ENCODE measurements around the gene TNPO1.
"Not testable (repeated sequence)": the region's sequence is repeated elsewhere in the genome, so short reads cannot be mapped to it uniquely, and the experiment has no call there.

The TNPO1 gene

DNA sequence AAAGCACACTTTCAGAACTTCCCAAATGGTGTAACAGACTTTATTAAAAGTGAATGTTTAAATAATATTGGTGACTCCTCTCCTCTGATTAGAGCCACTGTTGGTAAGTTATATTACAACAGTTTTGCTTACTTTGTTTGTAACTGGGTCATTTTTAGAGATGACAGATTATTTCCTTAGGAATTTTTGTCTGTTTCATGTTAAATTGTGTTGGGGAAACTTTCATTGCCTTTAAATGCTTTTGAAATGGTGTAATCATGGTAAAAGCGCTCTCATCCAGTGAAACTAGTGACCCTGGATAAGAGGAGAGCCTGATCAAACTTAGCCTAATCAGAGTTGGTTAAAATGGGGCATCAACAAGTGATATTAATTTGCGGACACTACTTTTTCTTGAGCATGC lies 39.4 kb downstream of the TNPO1 start:
- no peak for DNase-seq

DNA sequence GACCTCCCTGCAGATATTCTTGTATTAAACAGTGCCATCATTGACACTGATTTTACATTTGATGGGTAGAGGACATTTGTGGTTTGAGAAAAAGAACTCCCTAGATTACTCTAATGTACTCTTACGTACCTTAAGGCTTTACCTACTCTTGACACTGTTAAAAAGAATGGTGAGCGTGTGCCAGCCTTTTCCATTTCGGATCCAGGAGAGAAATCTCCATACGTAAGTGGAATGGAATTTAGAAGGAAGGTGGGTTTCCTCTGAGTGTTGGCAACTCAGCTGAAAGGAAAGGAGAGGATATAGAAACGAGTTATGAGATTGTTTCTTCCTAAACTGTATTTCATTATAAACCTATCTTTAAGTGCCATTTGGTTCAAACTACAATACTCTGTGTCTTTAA lies 40.9 kb downstream of the TNPO1 start:
- no peak for DNase-seq

DNA sequence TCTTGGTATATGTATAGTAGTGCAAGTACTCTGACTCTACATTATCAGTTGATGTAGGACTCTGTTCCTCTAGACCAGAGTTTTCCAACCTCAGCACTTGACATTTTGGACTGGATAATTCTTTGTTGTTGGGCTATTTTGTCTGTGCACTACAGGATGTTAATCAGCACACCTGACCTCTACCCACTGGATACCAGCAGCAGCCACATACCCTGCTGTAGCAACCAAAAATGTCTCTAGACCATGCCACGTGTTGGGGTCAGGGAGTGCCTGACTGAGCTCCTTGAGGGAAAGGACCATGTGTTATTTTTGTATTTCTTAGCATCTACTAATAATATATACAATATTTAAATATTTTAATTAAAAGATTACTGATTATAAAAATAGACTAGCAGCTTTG lies 42.7 kb downstream of the TNPO1 start:
- DNase-seq = no peak

DNA sequence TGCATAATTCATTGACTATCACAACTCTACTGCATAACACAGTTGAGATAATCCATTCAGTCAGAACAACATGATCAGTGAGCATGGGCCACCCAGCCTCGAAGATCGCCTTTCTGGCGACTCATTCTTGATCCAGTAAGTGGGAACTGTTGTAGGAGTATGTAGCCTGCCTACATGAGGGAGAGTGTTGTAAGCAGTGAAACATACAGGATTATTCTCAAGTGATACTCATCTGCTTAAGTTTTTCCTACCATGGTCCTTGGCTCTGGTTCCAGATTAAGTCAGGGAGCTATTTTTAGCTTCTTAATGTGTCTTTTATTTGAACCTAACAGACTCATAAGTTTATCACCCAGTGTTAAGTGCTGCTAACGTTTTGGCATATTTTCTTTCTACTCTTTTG lies 44.0 kb downstream of the TNPO1 start:
- no peak for DNase-seq

DNA sequence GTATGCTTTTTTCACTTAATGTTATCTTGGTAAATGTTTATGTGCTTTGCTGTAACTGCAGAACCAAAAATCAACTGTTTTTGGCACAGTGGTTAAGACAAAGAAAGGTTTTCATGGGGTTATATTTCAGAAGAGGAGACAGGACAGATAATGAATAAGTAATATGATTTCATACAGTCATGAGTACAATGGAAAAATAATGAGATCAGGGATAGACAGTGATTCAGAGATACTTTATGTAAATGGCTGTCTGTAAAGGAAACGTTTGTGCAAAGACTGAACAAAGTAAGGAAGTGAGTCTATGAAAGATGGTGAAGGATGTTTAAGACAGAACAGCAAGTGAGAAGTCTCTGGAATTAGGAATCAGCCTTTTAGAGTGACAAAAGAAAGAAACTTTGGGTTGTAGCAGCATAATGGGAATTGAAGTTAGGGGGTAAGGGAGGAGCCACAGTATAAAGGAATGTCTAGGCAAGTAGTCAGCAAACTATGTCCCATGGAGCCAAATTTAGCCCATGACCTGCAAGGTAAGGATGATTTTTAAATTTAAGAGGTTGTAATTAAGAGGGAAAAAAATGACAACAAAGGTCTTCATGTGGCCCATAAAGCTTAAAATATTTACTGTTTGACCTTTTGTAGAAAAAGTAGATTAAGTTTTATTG lies 55.0 kb downstream of the TNPO1 start:
- no peak for DNase-seq

DNA sequence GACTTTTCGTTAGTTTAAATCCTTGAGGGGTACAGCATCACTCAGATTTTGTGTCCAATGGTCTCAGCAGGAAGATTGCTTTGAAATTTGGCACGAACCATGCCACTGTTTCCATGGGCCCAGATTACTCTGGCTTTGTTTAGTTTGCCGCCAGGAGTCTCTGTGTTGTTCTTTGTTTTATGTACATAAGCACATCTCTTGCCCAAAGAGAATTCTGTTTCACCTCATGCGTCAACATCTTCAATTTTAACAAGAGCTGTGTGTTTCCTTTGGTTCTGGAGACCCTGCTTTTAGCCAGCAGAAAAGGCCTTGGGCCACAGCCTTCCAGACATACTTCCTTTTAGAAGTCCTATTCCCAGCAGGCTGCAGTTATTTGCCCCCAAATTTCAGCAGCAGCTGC lies 62.4 kb downstream of the TNPO1 start:
- DNase-seq = no peak

DNA sequence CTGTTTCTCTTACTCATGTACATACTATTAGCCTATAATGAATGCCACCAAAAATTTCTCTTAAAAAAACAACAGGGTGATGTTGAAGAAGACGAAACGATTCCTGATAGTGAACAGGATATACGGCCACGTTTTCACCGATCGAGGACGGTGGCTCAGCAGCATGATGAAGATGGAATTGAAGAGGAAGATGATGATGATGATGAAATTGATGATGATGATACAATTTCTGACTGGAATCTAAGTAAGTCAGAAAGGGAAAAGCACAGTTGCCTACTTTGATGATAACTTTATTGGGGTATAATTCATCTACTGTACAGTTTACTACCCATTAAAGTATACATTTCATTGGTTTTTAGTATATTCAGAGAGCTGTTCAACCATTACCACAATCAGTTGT lies 66.5 kb downstream of the TNPO1 start:
- DNase-seq = no peak

DNA sequence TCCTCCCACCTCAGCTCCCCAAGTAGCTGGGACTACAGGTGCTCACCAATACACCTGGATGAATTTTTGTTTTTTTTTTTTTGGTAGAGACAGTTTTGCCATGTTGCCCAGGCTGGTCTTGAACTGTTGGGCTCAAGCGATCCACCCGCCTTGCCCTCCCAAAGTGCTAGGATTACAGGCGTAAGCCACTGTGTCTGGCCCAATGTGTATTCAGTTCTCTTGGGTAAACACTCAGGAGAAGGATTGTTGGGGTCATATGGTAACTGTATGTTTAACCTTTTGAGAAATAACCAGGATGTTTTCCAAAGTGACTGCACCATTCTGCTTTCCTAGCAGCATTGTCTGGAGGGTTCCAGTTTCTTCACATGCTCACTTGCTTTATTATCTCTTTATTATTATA lies 67.4 kb downstream of the TNPO1 start:
- DNase-seq = no peak

DNA sequence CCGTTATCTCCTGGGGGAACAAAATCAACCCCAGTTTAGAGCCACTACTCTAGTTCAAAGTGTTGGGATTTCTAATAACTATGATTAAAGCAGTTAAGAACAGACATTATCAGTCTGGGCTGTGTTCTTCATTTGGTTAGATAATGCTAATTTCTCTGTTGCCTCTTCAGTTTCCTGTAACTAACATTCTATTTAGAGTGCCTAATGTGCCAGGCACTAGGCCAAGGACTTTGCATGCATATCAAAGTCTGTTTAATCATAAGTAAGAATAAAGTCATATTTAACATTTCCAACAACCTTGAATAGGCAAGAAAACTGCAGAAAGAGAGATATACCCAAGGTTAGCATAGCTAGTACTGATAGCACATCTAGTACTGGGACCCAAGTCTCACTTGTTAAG lies 68.4 kb downstream of the TNPO1 start:
- DNase-seq = no peak

DNA sequence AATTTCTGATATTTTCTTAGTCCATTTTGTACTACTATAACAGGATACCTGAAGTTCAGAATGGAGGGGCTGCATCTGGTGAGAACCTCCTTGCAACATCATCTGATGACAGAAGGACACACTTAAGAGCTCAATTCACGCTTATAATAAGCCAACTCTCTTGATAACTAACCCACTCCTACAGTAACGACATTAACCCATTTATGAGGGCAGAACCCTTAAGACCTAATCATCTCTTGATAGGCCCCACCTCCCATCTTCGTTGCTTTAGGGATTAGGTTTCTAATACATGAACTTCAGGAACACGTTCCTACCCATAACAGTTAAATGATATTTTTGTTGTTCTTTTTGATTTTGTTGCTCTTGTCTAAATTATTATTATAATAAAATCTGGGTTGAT lies 69.4 kb downstream of the TNPO1 start:
- DNase-seq = no peak

DNA sequence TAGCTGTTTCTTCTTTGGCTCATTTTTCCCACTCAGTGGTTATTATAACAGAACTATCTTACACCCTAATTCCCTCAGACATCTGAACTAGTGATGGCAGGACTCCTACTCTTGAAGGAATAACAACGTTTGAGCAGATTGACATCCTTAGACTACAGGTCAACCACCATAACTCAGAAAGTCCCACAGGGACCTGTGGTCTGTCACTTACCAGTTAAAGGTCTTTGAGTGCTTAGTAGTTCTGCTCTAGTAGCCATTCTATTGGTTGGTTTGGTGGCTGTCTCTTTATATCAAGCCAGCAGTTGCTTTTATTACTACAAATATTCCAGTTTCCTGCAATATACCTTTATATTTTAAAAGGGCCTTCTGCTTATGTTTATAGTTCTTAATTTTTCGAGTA lies 72.1 kb downstream of the TNPO1 start:
- no peak for DNase-seq

DNA sequence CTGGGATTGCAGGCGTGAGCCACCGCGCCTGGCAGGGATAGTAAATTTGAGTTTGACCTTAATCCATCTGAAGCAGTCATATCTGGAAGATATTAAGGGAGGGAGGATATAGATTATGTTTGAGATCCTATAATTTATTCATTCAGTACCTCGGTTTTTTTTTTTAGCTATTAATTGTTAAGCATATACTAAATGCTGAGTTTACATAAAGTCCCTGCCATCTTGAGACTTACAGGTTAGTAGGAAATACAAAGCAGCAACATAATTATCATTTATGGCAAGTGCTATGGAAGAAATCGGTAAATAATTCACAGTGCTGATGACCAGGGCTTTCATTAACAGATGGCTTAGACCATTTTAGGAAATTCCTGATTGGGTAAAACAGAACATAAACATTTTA lies 72.9 kb downstream of the TNPO1 start:
- DNase-seq = no peak

DNA sequence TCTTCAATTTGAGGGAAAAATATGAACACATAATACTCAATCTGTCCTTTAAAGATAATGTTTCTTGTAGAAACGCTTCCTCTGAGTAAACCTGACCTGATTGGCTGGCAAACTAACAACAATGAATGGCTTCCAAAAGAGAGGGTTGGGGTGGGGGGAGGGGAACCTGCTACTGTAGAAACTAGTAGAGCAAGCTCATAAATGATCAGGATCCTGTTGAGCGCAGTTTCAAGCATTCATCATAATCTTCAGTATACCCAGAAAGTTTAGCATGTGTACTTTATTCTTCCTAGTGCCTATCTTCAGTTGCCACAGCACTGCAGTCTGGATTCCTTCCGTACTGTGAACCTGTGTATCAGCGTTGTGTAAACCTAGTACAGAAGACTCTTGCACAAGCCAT lies 76.4 kb downstream of the TNPO1 start:
- no peak for DNase-seq

DNA sequence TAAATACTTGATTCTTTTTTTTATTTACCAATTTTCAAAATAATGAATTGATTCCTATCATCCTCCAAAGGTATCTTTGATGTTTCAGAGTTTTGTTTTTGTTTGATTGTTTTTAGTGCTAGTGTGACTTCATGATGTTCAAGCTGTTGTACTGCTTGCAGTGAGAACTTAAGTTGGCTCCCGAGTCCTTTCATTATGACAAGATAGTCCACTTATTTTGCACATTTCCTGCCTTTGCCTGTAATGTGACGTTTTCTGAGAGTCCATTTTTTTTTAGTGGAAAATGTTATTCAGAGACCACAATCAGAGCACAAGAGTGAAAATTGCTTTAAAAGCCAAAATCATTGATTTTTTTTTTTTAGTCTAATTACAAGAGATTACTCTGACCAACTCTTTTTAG lies 79.3 kb downstream of the TNPO1 start:
- DNase-seq = no peak

DNA sequence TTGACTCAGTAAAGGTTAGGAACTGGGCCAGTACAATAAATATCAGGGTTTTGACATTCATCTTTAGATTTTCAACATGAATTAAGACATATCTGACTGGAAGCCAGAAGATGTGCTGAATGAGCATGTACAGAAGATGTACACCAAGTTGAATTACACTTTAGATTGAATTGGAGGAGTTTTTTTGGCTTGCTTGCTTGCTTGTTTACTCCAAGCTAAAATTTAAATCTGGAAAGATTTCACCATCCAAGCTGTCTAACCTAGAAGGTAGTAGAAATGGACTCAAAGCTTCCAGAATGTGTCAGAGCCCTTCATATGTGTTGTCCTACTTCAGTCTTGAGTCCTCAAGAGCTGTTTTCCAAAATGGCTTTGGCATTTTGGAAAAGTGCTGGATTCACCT lies 90.3 kb downstream of the TNPO1 start:
- DNase-seq = no peak

DNA sequence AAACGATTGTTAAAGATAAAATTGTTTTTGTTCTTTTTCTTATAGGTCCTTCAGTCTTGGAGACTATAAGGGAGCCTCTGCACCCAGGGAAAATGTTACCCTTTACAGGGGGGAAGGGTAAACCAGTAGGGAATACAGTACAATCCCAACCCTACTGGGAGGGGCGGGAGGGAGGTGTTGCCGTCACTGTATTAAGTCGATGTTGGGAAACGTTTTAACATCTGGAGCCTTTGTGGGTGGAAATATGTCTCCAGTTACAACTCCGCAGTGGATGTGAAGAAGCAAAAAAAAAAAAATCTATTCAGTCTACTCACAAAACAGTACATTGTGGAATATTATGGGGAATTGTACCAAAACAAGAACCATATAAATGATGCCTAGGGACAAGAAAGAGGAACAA lies 92.2 kb downstream of the TNPO1 start:
- DNase-seq = no peak

DNA sequence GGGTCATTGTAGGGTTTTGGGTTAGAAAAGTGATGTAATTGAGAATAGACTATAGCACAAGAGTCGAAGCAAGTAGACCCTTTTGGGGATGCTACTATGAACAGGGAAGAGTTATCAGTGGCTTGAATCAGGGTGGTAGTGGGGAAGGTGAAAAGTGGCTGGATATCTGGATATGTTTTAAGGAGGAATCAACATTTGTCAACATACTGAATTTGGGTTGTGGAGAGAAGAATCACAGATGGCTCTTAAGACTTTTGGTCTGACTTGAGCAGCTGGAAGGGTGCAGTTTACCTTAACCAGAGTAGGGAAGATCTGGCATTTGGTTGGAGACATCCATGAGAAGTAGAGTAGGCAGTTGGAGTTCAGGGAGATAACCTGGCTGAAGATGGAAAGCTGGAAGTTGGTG lies 100.9 kb downstream of the TNPO1 start:
- DNase-seq = no peak

DNA sequence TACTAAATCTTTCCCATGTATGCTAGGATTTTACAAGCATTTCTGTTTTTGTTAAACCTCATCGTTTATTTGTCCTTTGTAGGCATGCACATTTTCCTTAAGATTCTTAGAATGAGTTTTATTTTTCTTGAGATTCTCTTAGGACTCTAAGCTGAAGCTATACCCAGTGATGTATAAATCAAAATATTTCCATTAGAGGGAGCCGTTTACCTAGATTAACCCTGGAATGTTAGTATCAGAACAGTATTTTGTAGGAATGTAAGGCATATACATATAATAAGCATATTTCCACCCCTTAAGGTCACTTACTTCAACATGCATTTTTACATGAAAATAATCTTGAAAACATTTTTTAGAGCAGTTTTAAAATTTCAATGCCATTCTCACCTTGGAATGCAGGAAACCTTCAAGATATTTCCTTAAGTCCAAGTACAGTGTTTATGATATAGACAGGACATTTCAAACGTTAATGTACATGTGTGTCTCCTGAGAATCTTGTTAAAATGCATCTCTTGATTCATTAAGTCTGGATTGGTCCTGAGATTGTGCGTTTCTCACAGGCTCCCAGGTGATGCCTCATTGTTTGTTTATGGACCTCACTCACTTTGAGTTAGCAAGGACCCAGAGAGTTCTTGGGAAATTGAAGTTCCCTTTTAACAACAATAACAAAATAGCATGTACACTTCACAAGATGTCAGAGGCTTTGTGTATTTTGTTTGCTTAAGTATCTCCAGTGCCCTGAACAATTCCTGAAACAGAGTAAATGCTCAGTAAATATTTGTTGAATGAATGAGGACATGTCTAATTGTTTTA lies 104.4 kb downstream of the TNPO1 start:
- DNase-seq = no peak

DNA sequence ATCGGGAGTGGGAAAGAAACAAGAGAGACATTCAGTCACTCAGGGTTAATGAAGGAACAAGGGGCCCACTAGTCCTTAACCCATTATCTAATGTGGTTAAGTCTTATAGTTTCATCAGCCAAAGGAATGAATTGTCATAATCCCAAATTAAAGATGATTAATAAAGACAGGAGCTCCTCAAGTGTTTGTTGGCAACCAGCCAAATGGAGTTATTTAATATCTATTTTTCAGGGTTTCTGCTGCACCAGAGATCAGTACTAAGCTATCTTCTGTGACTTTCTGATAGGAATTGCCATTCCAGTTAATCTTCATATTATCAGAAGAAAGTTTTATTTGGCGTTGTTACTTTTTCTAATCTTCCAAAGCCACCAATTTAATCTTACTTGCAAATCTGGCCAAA lies 105.4 kb downstream of the TNPO1 start:
- DNase-seq = no peak

DNA sequence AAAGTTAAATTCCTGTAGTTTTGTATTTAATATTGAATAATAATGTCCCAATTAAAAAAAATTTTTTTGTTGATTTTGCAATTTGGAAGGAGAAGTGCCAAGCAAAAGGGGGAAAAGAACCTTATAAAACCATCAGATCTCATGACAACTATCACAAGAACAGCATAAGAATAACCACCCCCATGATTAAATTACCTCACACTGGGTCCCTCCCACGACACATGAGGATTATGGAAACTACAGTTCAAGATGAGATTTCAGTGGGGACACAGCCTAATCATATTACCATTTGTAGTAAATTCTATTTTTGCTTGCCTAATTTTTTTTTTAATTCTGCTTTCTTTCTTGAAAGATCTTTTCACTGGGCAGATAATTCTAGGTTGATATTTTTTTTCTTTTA lies 106.0 kb downstream of the TNPO1 start:
- DNase-seq = no peak

DNA sequence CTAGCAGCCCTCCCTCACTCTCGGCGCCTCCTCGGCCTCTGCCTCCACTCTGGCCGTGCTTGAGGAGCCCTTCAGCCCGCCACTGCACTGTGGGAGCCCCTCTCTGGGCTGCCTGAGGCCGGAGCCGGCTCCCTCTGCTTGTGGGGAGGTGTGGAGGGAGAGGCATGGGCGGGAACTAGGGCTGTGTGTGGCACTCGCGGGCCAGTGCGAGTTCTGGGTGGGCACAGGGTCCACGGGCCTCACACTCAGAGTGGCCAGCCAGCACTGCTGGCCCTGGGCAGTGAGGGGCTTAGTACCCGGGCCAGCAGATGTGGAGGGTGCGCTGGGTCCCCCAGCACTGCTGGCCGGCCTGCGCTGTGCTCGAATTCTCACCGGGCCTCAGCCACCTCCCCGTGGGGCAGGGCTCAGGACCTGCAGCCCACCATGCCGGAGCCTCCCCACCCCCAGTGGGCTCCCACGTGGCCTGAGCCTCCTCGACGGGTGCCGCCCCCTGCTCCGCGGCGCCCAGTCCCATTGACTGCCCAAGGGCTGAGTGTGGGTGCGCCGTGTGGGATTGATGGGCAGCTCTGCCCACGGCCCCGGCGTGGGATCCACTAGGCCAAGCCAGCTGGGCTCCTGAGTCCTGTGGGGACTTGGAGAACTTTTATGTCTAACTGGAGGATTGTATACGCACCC lies 109.0 kb downstream of the TNPO1 start:
- no peak for DNase-seq

DNA sequence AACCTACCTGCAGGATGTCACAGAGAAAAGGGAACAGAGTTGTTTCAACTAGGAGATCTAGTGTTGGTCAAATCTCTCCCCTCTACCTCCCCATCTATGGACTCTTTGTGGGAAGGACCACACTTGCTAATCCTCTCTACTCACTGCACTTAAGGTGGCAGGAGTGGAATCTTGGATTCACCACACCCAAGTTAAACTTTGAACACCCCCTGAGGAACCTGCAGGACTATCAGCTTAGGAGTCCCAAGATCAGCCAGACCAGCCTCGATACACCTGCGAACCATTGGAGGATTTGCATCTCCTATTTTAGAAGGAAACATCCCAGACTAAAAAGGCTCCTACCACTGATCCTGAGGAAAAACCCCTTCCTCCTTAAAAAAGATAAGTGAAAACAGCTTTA lies 116.2 kb downstream of the TNPO1 start:
- not testable (repeated sequence) for DNase-seq

DNA sequence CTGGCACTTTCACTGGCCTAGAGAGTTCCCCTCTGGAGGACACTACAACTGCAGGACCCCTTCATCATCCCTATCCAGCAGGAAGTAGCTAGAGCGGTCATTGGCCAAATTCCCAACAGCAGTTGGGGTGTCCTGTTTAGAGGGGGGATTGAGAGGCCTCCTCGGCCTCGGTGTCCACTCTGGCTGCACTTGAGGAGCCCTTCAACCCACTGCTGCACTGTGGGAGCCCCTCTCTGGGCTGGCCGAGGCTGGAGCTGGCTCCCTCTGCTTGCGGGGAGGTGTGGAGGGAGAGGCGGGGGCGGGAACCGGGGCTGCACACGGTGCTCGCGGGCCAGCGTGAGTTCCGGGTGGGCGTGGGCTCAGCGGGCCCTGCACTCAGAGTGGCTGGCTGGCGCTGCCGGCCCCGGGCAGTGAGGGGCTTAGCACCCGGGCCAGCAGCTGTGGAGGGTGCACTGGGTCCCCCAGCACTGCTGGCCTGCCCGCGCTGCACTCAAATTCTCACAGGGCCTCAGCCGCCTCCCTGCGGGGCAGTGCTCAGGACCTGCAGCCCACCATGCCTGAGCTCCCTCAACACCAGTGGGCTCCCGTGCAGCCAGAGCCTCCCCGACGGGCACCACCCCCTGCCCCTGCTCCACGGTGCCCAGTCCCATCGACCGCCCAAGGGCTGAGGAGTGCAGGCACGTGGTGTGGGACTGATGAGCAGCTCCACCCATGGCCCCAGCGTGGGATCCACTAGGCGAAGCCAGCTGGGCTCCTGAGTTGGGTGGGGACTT lies 118.7 kb downstream of the TNPO1 start:
- DNase-seq = not testable (repeated sequence)

DNA sequence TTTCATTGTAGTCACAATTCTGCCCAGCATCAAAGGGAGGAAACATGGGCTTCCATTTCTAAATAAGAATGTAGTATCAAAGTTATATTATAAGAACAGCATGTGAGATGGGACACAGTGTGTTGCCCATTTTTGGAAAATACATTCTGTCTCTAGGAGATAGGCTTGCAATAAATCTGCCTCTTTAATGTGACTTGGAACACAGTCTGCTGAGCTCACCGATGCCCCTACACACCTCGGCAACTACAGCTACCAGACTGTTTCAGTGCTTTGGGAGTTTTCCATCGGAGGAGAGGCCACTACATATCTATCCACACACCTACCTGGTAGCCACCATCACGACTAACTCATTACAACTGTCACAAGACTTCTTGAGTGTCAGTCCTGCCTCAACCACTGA lies 120.4 kb downstream of the TNPO1 start:
- DNase-seq = no peak

Data from CD4-positive, alpha-beta T cell treated with Interferon gamma for 1 hour (primary cell).